ENCODE results near the gene NBEAL2.

NBEAL2 gene

DNA sequence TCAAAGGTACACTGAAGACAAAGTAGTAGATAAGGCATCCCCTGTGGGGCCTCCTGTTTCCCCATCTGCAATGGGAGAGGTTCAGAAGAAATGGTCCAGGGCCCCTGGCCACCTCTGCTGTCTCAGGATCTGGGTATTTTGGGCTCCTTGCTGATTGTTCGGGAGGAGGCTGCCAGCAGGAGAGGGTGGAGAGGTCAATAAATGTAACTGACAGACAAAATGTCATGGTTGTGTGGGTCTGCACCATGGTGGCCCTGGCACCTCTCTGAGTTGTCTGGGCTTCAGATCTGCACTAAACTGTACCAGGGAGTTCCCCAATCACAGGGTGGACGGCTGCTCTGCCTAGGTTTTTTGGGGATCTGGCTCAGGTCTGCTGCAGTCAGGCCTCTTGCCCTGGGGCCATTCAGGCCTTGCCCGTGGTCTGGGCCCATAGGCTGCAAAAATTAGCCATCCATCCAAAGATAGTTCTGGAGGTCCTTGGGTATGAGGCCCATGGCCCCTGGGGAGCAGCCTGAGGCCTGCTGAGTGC, 7.4 kb downstream of the NBEAL2 start:
- TF ChIP-seq, protein P1, sequence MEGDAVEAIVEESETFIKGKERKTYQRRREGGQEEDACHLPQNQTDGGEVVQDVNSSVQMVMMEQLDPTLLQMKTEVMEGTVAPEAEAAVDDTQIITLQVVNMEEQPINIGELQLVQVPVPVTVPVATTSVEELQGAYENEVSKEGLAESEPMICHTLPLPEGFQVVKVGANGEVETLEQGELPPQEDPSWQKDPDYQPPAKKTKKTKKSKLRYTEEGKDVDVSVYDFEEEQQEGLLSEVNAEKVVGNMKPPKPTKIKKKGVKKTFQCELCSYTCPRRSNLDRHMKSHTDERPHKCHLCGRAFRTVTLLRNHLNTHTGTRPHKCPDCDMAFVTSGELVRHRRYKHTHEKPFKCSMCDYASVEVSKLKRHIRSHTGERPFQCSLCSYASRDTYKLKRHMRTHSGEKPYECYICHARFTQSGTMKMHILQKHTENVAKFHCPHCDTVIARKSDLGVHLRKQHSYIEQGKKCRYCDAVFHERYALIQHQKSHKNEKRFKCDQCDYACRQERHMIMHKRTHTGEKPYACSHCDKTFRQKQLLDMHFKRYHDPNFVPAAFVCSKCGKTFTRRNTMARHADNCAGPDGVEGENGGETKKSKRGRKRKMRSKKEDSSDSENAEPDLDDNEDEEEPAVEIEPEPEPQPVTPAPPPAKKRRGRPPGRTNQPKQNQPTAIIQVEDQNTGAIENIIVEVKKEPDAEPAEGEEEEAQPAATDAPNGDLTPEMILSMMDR (conservative IDR thresholded peaks at IDR 0.05; ENCODE audit: control insufficient read depth, insufficient read depth, low read depth, low read length) = no peak
- H3K4me3 ChIP-seq (ENCODE audit: control insufficient read depth, low read depth, low read length) = no peak overlapping the region
- DNase-seq (ENCODE audit: low read depth) = no peak

DNA sequence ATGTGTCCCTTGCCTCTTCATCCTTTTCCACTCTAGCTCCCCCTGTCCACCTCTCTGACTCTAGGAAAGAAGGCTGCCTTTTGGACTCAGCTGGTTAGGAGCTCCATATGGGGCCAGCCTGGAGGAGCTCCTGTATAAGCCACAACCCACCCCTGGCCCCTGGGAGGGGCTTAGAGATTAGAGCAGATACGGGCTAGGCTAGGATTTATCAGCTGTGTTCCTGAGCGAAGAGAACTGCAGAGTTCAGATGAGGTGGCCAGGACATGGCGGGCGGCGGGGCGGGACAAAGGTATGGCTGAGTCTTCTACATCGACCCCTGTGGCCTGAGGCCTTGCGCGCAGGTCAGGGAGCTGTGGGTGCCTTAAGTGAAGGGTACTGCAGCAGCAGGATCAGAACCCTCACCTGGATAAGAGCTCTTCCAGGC, 7.9 kb downstream of the NBEAL2 start:
- TF ChIP-seq, protein P1 (conservative IDR thresholded peaks at IDR 0.05; ENCODE audit: control insufficient read depth, insufficient read depth, low read depth, low read length) = no peak
- H3K4me3 ChIP-seq (ENCODE audit: control insufficient read depth, low read depth, low read length) = no peak overlapping the region
- no peak for DNase-seq (ENCODE audit: low read depth)

DNA sequence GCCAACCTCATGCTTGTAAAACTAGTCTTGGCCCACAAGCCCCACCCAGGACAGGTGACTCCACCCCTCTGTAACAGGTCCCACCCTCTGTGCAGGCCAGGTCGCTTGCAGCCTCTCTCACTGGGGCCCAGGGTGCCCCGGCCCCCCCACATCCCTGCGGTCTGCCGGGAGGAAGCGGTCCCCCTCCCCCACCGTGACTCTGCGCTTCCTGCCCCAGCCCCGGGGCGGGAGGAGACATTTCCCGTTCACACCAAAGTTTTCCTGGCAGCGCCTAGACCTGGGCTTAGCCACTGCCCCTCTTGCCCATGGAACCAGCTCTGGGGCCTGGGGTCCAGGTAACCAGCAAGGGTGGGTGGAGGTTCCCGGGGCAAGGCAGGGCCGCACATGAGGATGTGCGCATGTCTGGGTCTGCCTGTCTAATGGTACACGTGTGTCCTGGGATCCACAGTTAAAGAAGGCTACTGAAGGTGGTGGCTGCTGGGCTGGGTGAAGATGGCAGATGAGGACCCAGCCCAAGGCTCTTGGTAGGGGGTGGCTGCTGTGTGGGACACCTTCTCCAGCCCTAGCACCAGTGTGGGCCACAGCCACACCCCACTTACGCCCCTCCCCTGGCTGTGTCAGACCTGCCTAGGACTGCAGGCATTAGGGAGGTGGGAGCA, 8.4 kb downstream of the NBEAL2 start:
- TF ChIP-seq, protein P1 (conservative IDR thresholded peaks at IDR 0.05; ENCODE audit: control insufficient read depth, insufficient read depth, low read depth, low read length) = no peak
- no peak for DNase-seq (ENCODE audit: low read depth)
- H3K4me3 ChIP-seq (ENCODE audit: control insufficient read depth, low read depth, low read length) = no peak overlapping the region

DNA sequence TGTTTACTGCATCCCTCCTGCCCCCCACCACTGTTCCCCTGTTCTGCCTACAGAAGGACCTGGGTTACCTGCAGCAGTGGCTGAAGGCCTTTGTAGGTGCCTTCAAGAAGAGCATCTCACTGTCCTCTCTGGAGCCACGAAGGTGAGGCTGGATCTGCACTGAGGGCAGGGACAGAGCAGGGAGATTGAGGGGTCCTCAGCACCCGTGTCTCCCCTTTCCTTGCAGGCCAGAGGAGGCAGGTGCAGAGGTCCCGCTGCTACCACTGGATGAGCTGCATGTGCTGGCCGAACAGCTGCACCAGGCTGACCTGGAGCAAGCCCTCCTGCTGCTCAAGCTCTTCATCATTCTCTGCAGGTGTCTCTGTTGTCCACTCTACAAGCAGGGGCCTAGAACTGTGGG, 9.2 kb downstream of the NBEAL2 start:
- no peak for DNase-seq (ENCODE audit: low read depth)
- TF ChIP-seq, protein P1 (conservative IDR thresholded peaks at IDR 0.05; ENCODE audit: control insufficient read depth, insufficient read depth, low read depth, low read length) = no peak
- no peak overlapping the region for H3K4me3 ChIP-seq (ENCODE audit: control insufficient read depth, low read depth, low read length)

DNA sequence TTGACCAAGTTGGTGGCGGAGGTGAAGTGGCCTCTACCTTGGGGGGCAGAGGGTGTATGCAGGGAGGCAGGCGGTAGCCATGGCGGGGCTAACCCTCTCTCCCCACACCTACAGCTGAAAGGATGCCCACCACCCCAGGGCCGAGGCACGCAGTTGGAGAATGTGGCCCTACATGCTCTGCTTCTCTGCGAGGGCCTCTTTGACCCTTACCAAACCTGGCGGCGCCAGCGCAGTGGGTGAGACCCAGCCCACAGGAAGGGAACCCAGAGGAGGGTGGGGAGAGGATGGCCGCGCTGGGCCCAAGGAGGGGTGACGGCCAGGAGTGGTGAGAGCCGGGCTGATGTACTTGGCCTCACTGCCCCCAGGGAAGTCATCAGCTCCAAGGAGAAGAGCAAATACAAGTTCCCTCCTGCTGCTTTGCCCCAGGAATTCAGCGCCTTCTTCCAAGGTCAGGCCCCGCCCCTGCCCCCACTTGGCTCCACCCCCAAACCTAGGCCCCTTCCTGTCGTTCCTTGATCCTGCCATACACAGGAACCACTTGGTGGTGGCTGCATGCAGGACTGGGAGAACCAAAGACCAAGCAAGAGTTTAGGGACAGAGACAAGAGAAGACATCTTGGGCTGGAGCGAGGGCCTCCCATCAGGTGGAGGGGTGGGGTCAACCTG, 9.8 kb downstream of the NBEAL2 start:
- DNase-seq (ENCODE audit: low read depth) = no peak
- TF ChIP-seq, protein P1 (conservative IDR thresholded peaks at IDR 0.05; ENCODE audit: control insufficient read depth, insufficient read depth, low read depth, low read length) = no peak
- no peak overlapping the region for H3K4me3 ChIP-seq (ENCODE audit: control insufficient read depth, low read depth, low read length)

DNA sequence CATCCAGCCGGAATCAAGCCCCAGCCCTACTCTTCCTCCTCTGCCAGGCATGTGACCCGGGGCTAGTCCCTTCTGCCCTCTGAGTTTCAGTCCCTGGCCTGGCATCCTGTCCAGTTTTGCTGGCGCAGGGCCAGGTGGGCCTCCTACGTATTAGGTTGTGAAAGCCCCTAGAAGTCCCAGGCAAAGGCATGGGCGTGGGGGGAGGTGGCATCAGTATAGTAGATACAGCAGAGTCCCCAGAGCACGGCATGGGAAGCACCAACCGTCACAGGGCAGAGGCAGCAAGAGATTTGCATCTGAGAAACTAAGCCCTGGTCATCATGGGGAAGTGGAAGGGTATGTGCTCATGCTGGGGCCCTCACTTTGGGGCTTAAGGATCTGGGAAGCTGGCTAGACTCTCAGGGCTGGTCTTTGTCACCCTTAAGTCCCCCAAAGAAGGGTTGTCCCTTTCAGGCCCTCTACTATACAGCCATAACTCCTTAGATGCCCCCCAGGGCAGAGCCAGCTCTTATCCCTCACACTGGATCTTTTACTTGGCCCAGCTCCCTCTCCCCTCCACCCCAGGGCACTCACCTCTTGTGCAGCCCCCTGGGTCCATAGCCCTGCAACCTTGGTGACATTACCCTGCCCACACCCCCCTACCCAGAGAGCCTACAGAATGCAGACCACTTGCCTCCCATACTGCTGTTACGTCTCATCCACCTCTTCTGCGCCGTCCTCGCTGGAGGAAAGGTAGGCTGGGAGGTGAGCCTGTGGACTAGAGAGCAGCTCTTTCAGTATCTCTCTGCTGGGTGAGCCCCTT, 11.3 kb downstream of the NBEAL2 start:
- DNase-seq (ENCODE audit: low read depth) = no peak
- H3K4me3 ChIP-seq (ENCODE audit: control insufficient read depth, low read depth, low read length) = no peak overlapping the region
- TF ChIP-seq, protein P1 (conservative IDR thresholded peaks at IDR 0.05; ENCODE audit: control insufficient read depth, insufficient read depth, low read depth, low read length) = no peak
